DOHH2 (cell line): ENCODE data around the gene GLIS2.
A peak's percentile ranks its signal among the peaks of the same experiment; 100 is the strongest.

Experiments used
- H3F3A ChIP-seq: fragments of 200-600 bp; sonication (generic), shearing (Covaris generic); 2 replicates; pipeline ENCODE4 v1.6.0; 2016; ENCODE audit warnings: antibody characterized with exemption, mild to moderate bottlenecking; ENCODE audit not compliant: control insufficient read depth, insufficient read depth
- H3K27ac ChIP-seq: fragments of 200-600 bp; sonication (generic); 2 replicates; pipeline ENCODE4 v1.5.1; 2014; ENCODE audit warnings: low read depth, mild to moderate bottlenecking, low read length, moderate library complexity
- H3K27me3 ChIP-seq: fragments of 200-600 bp; sonication (generic); 2 replicates; pipeline ENCODE4 v1.6.1; 2014; ENCODE audit warnings: mild to moderate bottlenecking, low read length, mixed read lengths; ENCODE audit not compliant: control insufficient read depth
- H3K36me3 ChIP-seq: fragments of 200-600 bp; sonication (generic); 2 replicates; pipeline ENCODE4 v1.6.1; 2014; ENCODE audit warnings: mild to moderate bottlenecking, low read length, moderate library complexity, mixed read lengths; ENCODE audit not compliant: control insufficient read depth
- H3K4me1 ChIP-seq: fragments of 200-600 bp; sonication (generic); 2 replicates; pipeline ENCODE4 v1.6.1; 2014; ENCODE audit warnings: mild to moderate bottlenecking, low read length, mixed read lengths; ENCODE audit not compliant: control insufficient read depth
- H3K4me2 ChIP-seq: fragments of 200-600 bp; sonication (generic); 2 replicates; pipeline ENCODE4 v1.6.0; 2014; ENCODE audit warnings: mild to moderate bottlenecking, low read length, moderate library complexity
- H3K4me3 ChIP-seq: fragments of 200-600 bp; sonication (generic); 2 replicates; pipeline ENCODE4 v1.5.1; 2014; ENCODE audit warnings: mild to moderate bottlenecking, low read length, mixed read lengths
- H3K79me2 ChIP-seq: fragments of 200-600 bp; sonication (generic); 2 replicates; pipeline ENCODE4 v1.6.1; 2014; ENCODE audit warnings: mild to moderate bottlenecking, low read length, mixed read lengths; ENCODE audit not compliant: control insufficient read depth
- H3K9me2 ChIP-seq: fragments of 200-600 bp; sonication (generic); replicated peaks from 2 replicates; pipeline ENCODE4 v1.6.1; 2014; ENCODE audit warnings: mild to moderate bottlenecking, low read length, mixed read lengths; ENCODE audit not compliant: control insufficient read depth
- H3K9me3 ChIP-seq: fragments of 200-600 bp; sonication (generic); 2 replicates; pipeline ENCODE4 v1.6.1; 2014; ENCODE audit warnings: antibody characterized with exemption, low read length, mixed read lengths; ENCODE audit not compliant: control insufficient read depth, insufficient read depth
- H4K20me1 ChIP-seq: fragments of 200-600 bp; sonication (generic); 2 replicates; pipeline ENCODE4 v1.6.0; 2014; ENCODE audit warnings: low read depth, mild to moderate bottlenecking, antibody characterized with exemption, low read length, moderate library complexity; ENCODE audit not compliant: control insufficient read depth, insufficient read depth
- CTCF ChIP-seq: fragments of 200-600 bp; sonication (generic); IDR thresholded peaks from one replicate; pipeline ENCODE4 v1.5.1; 2014; ENCODE audit warnings: antibody characterized with exemption, mild to moderate bottlenecking, low read depth, low read length; ENCODE audit not compliant: poor library complexity, severe bottlenecking
- EZH2phosphoT487 ChIP-seq: fragments of 200-600 bp; sonication (generic); IDR thresholded peaks from 2 replicates; pipeline ENCODE4 v1.6.1; 2017; ENCODE audit warnings: borderline replicate concordance, mild to moderate bottlenecking, antibody characterized with exemption, low read length, moderate library complexity, mixed read lengths

The GLIS2 gene

GRCh38 chr16:4338125-4338582 is 22.3 kb downstream of the GLIS2 start:
- Histone ChIP-seq H3F3A (no peaks in the 10 kb centered on the region), H3K4me3 (no peak overlapping the region), H3K4me1 (no peaks in the 10 kb centered on the region), H3K9me3 (no peaks in the 10 kb centered on the region), H4K20me1 (no peaks in the 10 kb centered on the region), H3K36me3 (peaks cover 26% of the 10 kb centered on the region), H3K27me3 (no peaks in the 10 kb centered on the region), H3K27ac (no peak overlapping the region), H3K4me2 (no peak overlapping the region), H3K9me2 (no peaks in the 10 kb centered on the region), H3K79me2 (peaks cover 8% of the 10 kb centered on the region)
- TF ChIP-seq CTCF (peak; percentile 23), EZH2phosphoT487 (no peak)

- H3K4me2 ChIP-seq = no peak overlapping the region
- H3K9me3 ChIP-seq = no peaks in the 10 kb centered on the region
- no peaks in the 10 kb centered on the region for H3K27me3 ChIP-seq
- peaks cover 32% of the 10 kb centered on the region for H3K36me3 ChIP-seq
- H4K20me1 ChIP-seq = no peaks in the 10 kb centered on the region
- no peak overlapping the region for H3K4me3 ChIP-seq
- no peak for TF ChIP-seq EZH2phosphoT487
- TF ChIP-seq CTCF = no peak
- H3K27ac ChIP-seq = no peak overlapping the region
- H3K9me2 ChIP-seq = no peaks in the 10 kb centered on the region
- no peaks in the 10 kb centered on the region for H3K4me1 ChIP-seq
- H3K79me2 ChIP-seq = peaks cover 15% of the 10 kb centered on the region
- no peaks in the 10 kb centered on the region for H3F3A ChIP-seq
Observed at GRCh38 chr16:4338712-4339299, 22.9 kb downstream of the GLIS2 start.

- no peaks in the 10 kb centered on the region for H3K9me3 ChIP-seq
- H3K36me3 ChIP-seq = peaks cover 33% of the 10 kb centered on the region
- H3K27ac ChIP-seq = no peak overlapping the region
- H3K9me2 ChIP-seq = no peaks in the 10 kb centered on the region
- no peak overlapping the region for H3K4me2 ChIP-seq
- H3K27me3 ChIP-seq = no peaks in the 10 kb centered on the region
- no peaks in the 10 kb centered on the region for H4K20me1 ChIP-seq
- no peaks in the 10 kb centered on the region for H3K4me1 ChIP-seq
- H3F3A ChIP-seq = peaks cover 2% of the 10 kb centered on the region; the same call in 1 of the 2 replicates
- H3K79me2 ChIP-seq = peaks cover 21% of the 10 kb centered on the region
- no peak for TF ChIP-seq CTCF
- TF ChIP-seq EZH2phosphoT487 = no peak
- no peak overlapping the region for H3K4me3 ChIP-seq
Observed at GRCh38 chr16:4339455-4339854, 23.6 kb downstream of the GLIS2 start.
